Fibroblast of lung (primary cell): ENCODE measurements around the gene PSMB2.

ENCODE experiments used
- CTCF ChIP-seq, 2 donors: IDR thresholded peaks in 1 of 2; conservative IDR thresholded peaks in 1 of 2; 1 replicate in 1 of 2; 2 replicates in 1 of 2; pipeline ENCODE4 v1.5.1; 2011 to 2012; ENCODE audit warnings: low read length in 2 of 2, control low read depth in 1 of 2, inconsistent platforms in 1 of 2, low read depth in 1 of 2, mild to moderate bottlenecking in 1 of 2
- EZH2 ChIP-seq: IDR thresholded peaks from 2 replicates; pipeline ENCODE4 v1.5.1; 2012; ENCODE audit warnings: low read length, control low read depth, mild to moderate bottlenecking; ENCODE audit errors: missing control alignments

- TF ChIP-seq CTCF (conservative IDR thresholded peaks at IDR 0.05 in 1 of 2, IDR thresholded peaks at IDR 0.05 in 1 of 2; ENCODE audit: low read depth in 1 of 2, low read length in 2 of 2) (no peak), EZH2 (no peak)
Observed at GRCh38 chr1:35644204-35644603, 2.9 kb upstream of the PSMB2 start.
